ENCODE results near the gene TMEM135.

DNA sequence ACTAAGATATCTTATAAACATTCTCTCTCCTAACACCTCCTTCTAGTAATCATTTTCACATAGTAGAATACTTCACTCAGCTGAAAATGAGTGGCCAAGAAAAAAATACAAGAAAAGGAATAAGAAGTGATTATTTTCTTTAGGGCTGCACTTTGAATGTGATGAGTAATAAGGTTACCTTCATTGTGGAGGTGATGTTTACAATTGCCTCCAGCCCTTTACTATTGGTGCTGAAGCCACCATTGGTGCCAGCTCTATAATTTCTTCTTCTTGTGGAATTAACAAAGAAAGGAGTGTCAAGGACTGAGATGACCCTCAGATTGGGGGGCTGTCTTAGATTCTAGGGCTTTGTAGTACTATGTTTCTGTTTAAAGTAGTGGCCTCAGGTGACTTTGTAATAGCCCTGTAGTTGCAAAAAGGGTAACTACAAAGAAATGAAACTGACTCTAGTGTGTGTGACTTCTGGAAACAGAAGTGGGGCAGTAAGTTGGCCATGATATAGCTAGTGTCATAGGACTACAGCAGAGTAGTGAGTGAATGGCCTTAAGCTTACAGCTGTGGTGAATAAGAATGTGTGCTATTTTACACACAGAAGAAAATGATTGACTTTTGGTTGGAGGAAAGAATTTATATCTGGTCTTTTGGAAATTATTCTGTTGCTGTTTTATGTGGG lies 287.2 kb downstream of the TMEM135 start:
- TF ChIP-seq, protein P1, sequence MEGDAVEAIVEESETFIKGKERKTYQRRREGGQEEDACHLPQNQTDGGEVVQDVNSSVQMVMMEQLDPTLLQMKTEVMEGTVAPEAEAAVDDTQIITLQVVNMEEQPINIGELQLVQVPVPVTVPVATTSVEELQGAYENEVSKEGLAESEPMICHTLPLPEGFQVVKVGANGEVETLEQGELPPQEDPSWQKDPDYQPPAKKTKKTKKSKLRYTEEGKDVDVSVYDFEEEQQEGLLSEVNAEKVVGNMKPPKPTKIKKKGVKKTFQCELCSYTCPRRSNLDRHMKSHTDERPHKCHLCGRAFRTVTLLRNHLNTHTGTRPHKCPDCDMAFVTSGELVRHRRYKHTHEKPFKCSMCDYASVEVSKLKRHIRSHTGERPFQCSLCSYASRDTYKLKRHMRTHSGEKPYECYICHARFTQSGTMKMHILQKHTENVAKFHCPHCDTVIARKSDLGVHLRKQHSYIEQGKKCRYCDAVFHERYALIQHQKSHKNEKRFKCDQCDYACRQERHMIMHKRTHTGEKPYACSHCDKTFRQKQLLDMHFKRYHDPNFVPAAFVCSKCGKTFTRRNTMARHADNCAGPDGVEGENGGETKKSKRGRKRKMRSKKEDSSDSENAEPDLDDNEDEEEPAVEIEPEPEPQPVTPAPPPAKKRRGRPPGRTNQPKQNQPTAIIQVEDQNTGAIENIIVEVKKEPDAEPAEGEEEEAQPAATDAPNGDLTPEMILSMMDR (IDR thresholded peaks at IDR 0.05) = no peak
- TF ChIP-seq SIN3A (IDR thresholded peaks at IDR 0.05; ENCODE audit: borderline replicate concordance, insufficient read depth, low read depth, low read length) (no peak), POLR2AphosphoS5 (IDR thresholded peaks at IDR 0.05; ENCODE audit: low read depth, low read length) (no peak)
- TF ChIP-seq, protein P2, sequence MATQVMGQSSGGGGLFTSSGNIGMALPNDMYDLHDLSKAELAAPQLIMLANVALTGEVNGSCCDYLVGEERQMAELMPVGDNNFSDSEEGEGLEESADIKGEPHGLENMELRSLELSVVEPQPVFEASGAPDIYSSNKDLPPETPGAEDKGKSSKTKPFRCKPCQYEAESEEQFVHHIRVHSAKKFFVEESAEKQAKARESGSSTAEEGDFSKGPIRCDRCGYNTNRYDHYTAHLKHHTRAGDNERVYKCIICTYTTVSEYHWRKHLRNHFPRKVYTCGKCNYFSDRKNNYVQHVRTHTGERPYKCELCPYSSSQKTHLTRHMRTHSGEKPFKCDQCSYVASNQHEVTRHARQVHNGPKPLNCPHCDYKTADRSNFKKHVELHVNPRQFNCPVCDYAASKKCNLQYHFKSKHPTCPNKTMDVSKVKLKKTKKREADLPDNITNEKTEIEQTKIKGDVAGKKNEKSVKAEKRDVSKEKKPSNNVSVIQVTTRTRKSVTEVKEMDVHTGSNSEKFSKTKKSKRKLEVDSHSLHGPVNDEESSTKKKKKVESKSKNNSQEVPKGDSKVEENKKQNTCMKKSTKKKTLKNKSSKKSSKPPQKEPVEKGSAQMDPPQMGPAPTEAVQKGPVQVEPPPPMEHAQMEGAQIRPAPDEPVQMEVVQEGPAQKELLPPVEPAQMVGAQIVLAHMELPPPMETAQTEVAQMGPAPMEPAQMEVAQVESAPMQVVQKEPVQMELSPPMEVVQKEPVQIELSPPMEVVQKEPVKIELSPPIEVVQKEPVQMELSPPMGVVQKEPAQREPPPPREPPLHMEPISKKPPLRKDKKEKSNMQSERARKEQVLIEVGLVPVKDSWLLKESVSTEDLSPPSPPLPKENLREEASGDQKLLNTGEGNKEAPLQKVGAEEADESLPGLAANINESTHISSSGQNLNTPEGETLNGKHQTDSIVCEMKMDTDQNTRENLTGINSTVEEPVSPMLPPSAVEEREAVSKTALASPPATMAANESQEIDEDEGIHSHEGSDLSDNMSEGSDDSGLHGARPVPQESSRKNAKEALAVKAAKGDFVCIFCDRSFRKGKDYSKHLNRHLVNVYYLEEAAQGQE (IDR thresholded peaks at IDR 0.05; ENCODE audit: insufficient read depth in 1 of 2, low read depth in 2 of 2, low read length in 1 of 2) = no peak
